Measurements from ENCODE around the gene NIPBL.

NIPBL gene

DNA sequence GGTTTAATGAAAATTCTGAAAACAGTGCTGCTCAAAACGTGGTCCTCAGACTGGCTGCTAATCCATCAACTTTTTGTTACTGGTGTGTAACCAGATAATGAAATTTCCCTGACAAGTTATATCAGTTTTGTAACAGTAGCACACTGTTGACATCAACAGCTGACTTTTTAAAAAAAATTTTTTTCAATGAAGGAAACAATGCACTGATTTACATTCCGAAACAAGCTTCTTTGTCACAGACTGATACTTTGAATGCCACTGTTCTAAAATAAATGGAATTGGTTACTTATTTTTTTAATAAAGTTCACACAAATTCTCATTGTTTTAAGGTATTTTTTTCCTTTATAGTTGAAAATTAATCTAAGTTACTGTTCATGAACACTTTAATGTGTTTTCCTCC is 169.1 kb downstream of the NIPBL start:
- DNase-seq (ENCODE audit: low read depth): no peak
- TF ChIP-seq, protein P1, sequence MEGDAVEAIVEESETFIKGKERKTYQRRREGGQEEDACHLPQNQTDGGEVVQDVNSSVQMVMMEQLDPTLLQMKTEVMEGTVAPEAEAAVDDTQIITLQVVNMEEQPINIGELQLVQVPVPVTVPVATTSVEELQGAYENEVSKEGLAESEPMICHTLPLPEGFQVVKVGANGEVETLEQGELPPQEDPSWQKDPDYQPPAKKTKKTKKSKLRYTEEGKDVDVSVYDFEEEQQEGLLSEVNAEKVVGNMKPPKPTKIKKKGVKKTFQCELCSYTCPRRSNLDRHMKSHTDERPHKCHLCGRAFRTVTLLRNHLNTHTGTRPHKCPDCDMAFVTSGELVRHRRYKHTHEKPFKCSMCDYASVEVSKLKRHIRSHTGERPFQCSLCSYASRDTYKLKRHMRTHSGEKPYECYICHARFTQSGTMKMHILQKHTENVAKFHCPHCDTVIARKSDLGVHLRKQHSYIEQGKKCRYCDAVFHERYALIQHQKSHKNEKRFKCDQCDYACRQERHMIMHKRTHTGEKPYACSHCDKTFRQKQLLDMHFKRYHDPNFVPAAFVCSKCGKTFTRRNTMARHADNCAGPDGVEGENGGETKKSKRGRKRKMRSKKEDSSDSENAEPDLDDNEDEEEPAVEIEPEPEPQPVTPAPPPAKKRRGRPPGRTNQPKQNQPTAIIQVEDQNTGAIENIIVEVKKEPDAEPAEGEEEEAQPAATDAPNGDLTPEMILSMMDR (IDR thresholded peaks at IDR 0.05; ENCODE audit: insufficient read depth, low read depth, low read length, missing control alignments): no peak

DNA sequence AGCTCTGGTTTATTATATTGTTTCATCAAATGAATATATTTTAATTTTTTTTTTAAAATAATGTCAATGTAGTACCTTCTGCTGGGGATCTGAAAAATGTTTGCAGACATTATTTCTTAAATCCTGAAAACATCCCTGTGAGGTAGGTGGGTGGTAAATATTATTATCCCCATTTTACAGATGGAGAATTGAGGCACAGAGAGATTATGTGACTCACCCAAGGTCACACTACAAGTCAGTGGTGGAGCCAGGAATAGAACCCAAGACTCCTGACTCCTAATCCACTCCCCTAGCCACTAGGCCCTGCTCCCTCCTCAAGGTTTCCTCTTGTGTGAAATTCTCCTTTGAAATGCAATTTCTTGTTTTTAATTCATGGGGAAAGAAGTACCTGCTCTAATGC is 171.4 kb downstream of the NIPBL start:
- no peak for DNase-seq (ENCODE audit: low read depth)

More for the DNA sequence above, 169.1 kb downstream of the NIPBL start:
- no peak overlapping the region for H3K4me3 ChIP-seq (ENCODE audit: low read length)

DNA sequence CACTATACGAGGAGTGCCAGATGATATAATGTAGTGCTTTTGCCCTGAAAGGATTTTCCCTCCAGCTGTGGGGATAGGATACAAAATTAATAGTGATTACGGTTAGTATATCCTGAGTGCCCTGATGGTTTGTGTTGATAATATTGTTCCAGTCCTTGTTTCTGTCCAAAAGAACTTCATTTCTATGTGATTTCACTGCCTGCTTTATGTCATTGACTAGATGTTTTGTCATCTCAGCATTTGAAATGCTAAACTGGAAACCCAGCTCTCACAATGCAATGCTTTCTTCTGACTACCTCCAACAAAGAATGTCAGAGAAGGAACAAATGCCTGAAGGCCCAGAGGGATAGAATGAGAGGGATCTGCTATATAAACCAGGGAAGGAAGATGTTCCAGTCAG is 177.8 kb downstream of the NIPBL start:
- no peak for DNase-seq (ENCODE audit: low read depth)
- TF ChIP-seq, protein P1 (IDR thresholded peaks at IDR 0.05; ENCODE audit: insufficient read depth, low read depth, low read length, missing control alignments): no peak
- no peak overlapping the region for H3K4me3 ChIP-seq (ENCODE audit: low read length)

More for the DNA sequence above, 171.4 kb downstream of the NIPBL start:
- no peak overlapping the region for H3K4me3 ChIP-seq (ENCODE audit: low read length)
- TF ChIP-seq, protein P1 (IDR thresholded peaks at IDR 0.05; ENCODE audit: insufficient read depth, low read depth, low read length, missing control alignments): no peak

DNA sequence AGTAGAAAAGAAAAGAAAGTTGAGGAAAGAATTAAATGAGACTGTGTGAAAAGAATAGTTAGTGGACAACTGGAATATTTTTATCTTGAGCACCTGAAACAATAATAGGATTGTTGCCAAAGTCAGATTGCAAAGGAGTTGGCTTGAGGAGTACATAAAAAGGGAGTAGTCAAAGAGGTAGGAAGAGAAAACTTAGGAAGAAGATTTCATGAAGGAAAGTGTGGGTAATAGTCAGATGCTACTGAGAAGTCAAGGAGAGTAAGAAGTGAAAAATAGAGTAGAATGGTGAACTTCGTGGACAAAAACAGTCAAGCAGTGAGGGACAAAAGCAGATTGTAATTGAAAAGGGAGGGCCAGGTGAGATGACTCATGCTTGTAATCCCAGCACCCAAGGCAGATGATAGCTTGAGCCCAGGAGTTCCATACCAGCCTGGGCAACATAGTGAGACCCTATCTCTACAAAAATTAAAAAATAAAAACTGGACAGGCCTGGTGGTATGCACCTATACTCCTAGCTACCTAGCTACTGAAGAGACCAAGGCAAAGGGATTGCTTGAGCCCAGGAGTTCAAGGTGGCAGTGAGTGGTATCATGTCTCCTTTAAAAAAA is 178.9 kb downstream of the NIPBL start:
- TF ChIP-seq, protein P1 (IDR thresholded peaks at IDR 0.05; ENCODE audit: insufficient read depth, low read depth, low read length, missing control alignments): no peak
- no peak overlapping the region for H3K4me3 ChIP-seq (ENCODE audit: low read length)
- DNase-seq (ENCODE audit: low read depth): peak; percentile 15

DNA sequence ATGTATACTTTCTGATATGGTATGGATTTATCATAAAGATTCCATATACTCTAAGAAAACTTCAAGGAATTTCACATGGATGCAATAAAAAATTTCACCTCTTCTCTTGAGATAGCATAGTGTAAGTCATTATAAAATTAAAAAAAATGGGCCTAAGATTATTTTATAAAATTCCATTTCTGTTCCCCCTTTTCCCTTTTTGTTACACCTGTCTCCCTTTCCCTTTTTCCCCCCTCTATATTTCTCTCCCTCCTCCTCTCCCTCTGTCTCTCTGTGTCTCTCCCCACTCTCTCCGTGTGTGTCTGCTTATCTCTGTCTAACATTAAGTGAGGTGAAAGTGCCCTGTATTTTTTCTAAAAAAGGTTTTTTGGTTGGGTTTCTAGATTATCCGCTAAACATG is 180.2 kb downstream of the NIPBL start:
- TF ChIP-seq, protein P1 (IDR thresholded peaks at IDR 0.05; ENCODE audit: insufficient read depth, low read depth, low read length, missing control alignments): no peak
- no peak for DNase-seq (ENCODE audit: low read depth)
- no peak overlapping the region for H3K4me3 ChIP-seq (ENCODE audit: low read length)

DNA sequence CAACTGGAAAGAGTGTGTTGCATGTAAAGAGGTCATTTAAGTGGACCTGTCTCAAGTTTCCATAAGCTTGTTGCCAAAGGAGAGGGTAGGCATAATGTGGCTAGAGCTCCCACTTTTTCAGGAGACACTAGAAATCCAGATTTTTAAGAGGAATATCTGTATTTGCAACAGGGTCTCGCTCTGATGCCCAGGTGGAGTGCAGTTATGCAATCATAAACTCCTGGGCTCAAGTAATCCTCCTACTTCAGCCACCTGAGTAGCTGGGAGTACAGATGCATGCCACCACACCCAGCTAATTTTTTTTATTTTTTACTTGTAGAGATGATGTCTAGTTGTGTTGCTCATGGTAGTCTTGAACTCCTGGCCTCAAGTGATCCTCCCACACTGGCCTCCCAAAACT is 183.5 kb downstream of the NIPBL start:
- DNase-seq (ENCODE audit: low read depth): no peak
- H3K4me3 ChIP-seq (ENCODE audit: low read length): no peak overlapping the region
- TF ChIP-seq, protein P1 (IDR thresholded peaks at IDR 0.05; ENCODE audit: insufficient read depth, low read depth, low read length, missing control alignments): no peak

DNA sequence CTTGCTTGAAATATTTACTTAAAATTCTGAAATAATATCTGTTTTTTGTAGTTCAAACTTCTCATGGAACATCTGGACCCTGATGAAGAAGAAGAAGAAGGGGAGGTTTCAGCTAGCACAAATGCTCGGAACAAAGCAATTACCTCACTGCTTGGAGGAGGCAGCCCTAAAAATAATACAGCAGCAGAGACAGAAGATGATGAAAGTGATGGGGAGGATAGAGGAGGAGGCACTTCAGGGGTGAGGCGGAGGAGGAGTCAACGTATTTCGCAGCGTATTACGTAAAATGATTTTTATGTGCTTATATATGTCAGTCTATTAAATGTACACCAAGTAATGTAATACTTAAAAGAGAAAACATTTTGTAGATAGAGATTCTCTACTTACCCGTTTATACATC is 187.2 kb downstream of the NIPBL start:
- H3K4me3 ChIP-seq (ENCODE audit: low read length): no peak overlapping the region
- no peak for DNase-seq (ENCODE audit: low read depth)
- TF ChIP-seq, protein P1 (IDR thresholded peaks at IDR 0.05; ENCODE audit: insufficient read depth, low read depth, low read length, missing control alignments): no peak

Data from epithelial cell of esophagus (primary cell).